ENCODE measurements around the gene LRRC4C. TPM values are rescaled to one million over a fixed set of nuclear protein-coding genes. Genes with fewer than 3 reads are reported as not detected.

LRRC4C gene
- total and polyA plus RNA-seq, 12 donors, result 0.15 to 0.93 (median 0.40) TPM

DNA sequence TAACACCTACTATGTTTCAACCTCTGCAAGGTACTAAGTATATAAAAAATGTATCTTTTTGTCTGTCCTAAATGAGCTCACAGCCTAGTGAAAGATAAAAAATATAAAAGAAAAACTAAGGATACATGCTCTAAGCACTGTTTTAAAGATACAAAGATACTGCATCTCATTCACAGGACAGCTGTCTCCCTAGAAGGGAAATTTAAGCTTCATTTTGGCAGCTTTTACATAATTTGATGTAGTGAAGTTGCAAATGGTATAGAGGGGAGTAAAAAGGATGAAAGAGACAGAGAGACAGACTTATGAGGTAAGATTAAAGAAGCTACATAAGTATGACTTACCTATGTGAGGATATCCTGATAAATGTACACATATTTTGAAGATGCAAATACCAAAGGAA lies 53.6 kb downstream of the LRRC4C start:
- intact Hi-C loops (cut with DNase I), result no loop called here
- no peak for ATAC-seq
- Histone ChIP-seq H3K27me3 (no peaks in the 10 kb centered on the region), H3K27ac (no peak overlapping the region), H3K4me3 (no peak overlapping the region), H3K9me3 (no peaks in the 10 kb centered on the region), H3K4me1 (no peaks in the 10 kb centered on the region), H3K36me3 (no peaks in the 10 kb centered on the region)
- no peak for DNase-seq
- TF ChIP-seq CTCF (IDR thresholded peaks at IDR 0.05), result no peak

DNA sequence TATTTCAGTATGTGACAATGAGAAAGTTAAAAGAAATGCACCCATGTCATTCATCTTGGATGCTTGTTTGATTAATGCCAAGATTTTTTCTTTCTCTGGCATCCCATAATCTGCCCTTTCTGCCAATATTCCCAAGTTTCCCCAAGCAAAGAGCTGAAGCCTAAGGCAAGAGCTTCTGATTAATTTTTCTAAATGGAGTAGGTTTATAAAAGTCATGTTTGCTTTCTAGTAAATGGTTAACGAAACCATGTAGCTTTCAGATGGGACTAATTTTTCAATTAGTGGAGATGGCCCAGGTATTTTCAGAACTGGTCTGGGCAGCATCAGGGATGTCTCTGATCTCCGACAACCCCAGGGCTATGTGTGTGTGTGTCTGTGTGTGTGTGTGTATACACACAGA lies 55.3 kb downstream of the LRRC4C start:
- no peaks in the 10 kb centered on the region for H3K9me3 ChIP-seq
- intact Hi-C loops (cut with DNase I), result no loop called here
- DNase-seq, result no peak
- no peaks in the 10 kb centered on the region for H3K4me1 ChIP-seq
- no peak for ATAC-seq
- H3K27ac ChIP-seq, result no peak overlapping the region
- WGBS, 2 donors, result 94% methylated on average over 2 of the region's 2 CpGs
- no peak for TF ChIP-seq CTCF (IDR thresholded peaks at IDR 0.05)
- H3K27me3 ChIP-seq, result no peaks in the 10 kb centered on the region
- H3K36me3 ChIP-seq, result no peaks in the 10 kb centered on the region
- H3K4me3 ChIP-seq, result no peak overlapping the region

- Histone ChIP-seq H3K36me3 (no peaks in the 10 kb centered on the region), H3K27me3 (no peaks in the 10 kb centered on the region), H3K27ac (no peak overlapping the region), H3K4me1 (no peaks in the 10 kb centered on the region), H3K9me3 (no peaks in the 10 kb centered on the region), H3K4me3 (no peak overlapping the region)
- no peak for TF ChIP-seq CTCF (IDR thresholded peaks at IDR 0.05)
- intact Hi-C loops (cut with DNase I), result no loop called here
- ATAC-seq, result no peak
- 28 to 36% methylated on average over 2 of the region's 2 CpGs for WGBS, 2 donors
- no peak for DNase-seq
These were observed 56.0 kb downstream of the LRRC4C start for GRCh38 chr11:41403458-41403857.

DNA sequence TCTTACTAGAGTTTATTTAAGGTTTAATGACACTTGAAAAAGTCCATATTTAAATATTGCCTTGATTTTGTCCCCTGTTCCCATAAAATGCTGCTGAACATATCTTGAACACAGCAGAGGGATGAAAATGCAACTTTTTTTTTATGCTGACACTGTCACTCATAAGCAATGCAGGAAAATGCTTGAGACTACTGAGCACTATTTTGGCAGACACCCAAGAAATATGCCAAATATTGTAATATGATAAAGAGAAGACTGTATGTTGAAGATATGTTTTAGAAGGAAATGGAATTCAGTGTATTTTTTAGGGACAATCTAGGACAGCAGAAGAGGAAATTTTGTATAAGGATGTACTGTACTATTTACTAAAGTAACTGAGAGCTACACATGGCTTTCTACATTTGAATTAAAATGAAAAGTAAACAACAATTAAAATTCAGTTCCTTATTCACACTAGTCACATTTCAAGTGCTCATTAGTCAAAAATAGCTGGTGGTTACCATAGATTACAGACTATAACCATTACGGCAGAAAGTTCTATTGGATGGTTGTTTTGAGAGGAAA lies 58.6 kb downstream of the LRRC4C start:
- Histone ChIP-seq H3K27ac (no peak overlapping the region), H3K36me3 (no peaks in the 10 kb centered on the region), H3K27me3 (no peaks in the 10 kb centered on the region), H3K9me3 (no peaks in the 10 kb centered on the region), H3K4me1 (no peaks in the 10 kb centered on the region), H3K4me3 (no peak overlapping the region)
- whole genome bisulfite sequencing, 2 donors, result 84 to 85% methylated on average over 1 of the region's 1 CpG
- no peak for TF ChIP-seq CTCF (IDR thresholded peaks at IDR 0.05)
- DNase-seq, result no peak
- no peak for ATAC-seq
- intact Hi-C loops (cut with DNase I), result no loop called here
